GM19193 (cell line): Measurements from ENCODE around the gene OSGIN1.
A peak's percentile ranks its signal among the peaks of the same experiment; 100 is the strongest.

Experiments
- POLR2A ChIP-seq: IDR thresholded peaks from 4 replicates; pipeline ENCODE4 v1.6.1; 2011; ENCODE audit not compliant: insufficient read depth, insufficient read length; ENCODE audit errors: extremely low read depth

The OSGIN1 gene

GRCh38 chr16:83952940-83953795 is at the start of gene OSGIN1:
TSS of gene OSGIN1 (plus strand) at chr16:83953240. CDS start at chr16:83957672, 4,432 bp downstream.
- TF ChIP-seq POLR2A, result peak; percentile 14

DNA sequence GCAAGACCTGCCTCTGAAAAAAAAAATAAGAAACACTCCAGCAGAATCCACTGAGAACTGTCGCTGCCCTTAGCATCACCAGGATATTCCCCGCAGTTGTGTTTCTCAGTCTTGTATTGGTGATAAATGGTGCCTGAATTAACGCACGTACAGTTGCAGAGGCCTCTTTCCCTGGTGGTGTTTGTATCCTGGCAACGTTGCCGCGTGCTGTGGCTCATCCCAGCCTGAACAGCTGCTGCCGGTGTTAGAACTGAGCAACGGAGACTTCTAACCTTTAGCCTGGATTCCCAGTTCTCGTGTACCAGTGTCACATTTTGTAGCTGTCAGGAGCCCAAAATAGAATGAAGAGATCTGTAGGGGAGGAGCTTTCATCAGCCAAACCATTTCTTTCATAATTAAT is 49.3 kb upstream of the OSGIN1 start:
- no peak for TF ChIP-seq POLR2A

DNA sequence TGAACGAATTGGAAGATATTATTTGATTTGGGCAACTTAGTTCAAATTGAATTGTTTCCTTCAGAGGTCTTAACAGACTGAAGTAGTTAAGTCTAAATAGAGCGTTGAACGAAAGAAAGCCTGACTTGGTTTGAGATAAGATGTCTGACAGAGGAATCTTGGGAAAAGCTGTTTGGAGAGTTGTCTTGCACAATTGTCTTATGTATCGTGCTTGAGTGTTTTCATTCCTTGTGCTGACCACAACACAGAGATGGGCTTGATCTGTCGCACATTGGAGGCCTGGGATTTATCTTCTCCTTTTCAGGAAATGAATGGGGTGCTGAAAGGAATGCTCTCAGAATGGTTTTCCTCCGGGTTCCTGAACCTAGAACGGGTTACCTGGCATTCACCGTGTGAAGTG is 46.4 kb upstream of the OSGIN1 start:
- no peak for TF ChIP-seq POLR2A

DNA sequence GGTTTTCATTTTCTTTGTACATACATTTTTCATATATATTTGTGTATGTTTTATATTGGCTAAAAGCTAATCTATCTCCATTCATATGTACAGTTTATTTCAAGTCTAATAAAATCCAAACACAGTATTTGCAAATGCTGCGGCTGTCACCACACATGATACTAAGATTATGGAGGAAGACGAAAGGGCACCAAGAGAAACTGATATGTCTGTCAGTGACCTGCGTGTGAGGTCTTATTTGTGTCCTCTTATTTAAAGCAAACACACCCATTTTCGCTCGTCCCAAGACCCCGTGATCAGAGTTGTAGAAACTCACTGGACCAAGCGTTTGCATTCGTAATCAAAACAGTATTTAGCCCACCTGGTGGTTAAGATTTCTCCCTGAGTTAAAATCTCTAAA is 45.9 kb upstream of the OSGIN1 start:
- TF ChIP-seq POLR2A, result no peak

- no peak for TF ChIP-seq POLR2A
These were observed 45.3 kb upstream of the OSGIN1 start for GRCh38 chr16:83907631-83908250.

DNA sequence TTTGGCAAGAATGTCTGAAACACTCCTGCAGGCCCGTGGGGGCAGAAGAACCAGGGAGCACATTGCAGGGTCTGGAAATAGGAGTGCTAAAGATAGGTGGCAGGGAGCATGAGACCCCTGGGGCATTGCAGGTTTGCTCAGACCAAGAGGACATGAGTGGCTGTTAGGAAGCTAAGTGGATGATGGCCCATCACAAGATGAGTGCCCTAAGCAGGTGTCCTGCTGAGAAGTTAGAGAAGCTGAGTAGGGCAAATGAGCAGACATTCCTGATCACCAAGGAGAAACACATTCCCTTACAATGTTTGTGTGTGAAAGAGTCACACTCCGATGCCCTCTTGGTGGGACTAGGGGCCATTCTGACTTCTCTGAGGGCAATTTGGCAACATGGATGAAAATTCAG is 44.2 kb upstream of the OSGIN1 start:
- TF ChIP-seq POLR2A, result no peak

GRCh38 chr16:83911290-83911689 is 41.8 kb upstream of the OSGIN1 start:
- TF ChIP-seq POLR2A, result no peak

GRCh38 chr16:83912519-83913244 is 40.4 kb upstream of the OSGIN1 start:
- no peak for TF ChIP-seq POLR2A

GRCh38 chr16:83913245-83913633 is 39.8 kb upstream of the OSGIN1 start:
- TF ChIP-seq POLR2A, result no peak

DNA sequence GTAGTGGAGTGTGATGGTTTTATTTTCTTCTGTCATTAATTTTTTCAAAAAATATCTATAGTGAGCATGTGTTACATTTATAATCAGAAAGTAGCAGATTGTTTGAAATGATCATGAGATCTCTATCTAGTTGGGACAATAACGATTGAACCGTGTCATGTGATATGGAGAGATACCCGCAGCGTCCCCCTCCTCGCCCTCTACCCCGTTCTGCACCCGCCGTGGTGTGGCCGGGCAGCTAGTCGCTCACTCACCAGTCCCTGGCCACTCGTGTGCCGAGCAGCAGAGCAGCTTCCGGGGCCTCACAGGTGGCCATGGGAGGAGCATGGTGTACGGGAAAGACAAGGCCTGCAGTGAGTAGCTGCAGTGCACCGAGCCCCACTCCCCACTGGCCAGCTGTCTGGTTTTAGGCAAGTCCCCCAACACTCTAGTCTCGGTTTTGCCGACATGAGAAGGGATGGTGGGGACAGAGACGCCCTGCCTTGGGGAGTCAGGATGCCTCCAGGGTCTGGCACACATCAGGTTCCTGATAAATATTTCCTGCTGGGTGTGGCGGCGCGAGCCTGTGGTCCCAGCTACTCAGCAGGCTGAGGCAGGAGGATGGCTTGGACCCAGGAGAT is 38.8 kb upstream of the OSGIN1 start:
- TF ChIP-seq POLR2A, result no peak

DNA sequence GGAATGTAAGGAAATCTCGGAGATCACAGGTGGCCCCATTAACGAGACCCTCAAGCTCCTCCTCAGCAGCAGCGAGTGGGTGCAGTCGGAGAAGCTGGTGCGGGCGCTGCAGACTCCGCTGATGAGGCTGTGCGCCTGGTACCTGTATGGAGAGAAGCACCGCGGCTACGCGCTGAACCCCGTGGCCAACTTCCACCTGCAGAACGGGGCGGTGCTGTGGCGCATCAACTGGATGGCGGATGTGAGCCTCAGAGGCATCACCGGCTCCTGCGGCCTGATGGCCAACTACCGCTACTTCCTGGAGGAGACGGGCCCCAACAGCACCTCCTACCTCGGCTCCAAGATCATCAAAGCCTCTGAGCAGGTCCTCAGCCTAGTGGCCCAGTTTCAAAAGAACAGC is 38.0 kb upstream of the OSGIN1 start:
- no peak for TF ChIP-seq POLR2A

DNA sequence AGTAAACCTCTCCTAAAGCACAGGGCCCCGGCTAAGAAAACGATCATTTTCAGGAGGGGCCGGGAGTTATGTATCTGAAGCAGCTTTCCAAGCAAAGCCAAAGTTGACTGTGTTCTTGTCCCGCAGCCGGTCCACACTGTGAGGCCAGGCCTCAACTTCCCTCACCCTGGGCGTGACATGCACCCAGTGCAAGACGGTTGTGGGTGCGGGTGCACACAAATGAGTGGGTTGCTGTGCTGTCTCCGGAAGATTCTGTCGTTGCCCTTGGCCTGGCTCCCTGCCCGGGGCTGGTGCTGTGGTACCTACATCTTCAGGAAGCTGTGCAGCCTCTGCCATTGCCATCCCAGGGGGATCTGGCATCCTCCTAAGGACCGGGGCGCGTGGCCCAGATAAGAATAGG is 37.5 kb upstream of the OSGIN1 start:
- TF ChIP-seq POLR2A, result no peak

GRCh38 chr16:83917152-83918120 is 35.6 kb upstream of the OSGIN1 start:
- no peak for TF ChIP-seq POLR2A

GRCh38 chr16:83920894-83921491 is 32.0 kb upstream of the OSGIN1 start:
- no peak for TF ChIP-seq POLR2A

GRCh38 chr16:83923581-83924365 is 29.3 kb upstream of the OSGIN1 start:
- TF ChIP-seq POLR2A, result no peak
